SU-DHL-6 (cell line): ENCODE results near the gene PARL.

Experiments used
- H2AFZ ChIP-seq: fragments of 200-600 bp; sonication (generic); 2 replicates; pipeline ENCODE4 v1.6.1; 2014; ENCODE audit warnings: low read depth, mild to moderate bottlenecking, moderate library complexity, mixed read lengths, antibody characterized with exemption, low read length; ENCODE audit not compliant: severe bottlenecking
- H3F3A ChIP-seq: fragments of 200-600 bp; shearing (Covaris generic); 2 replicates; pipeline ENCODE4 v1.6.0; 2016; ENCODE audit warnings: antibody characterized with exemption, mild to moderate bottlenecking; ENCODE audit not compliant: insufficient read depth
- H3K27ac ChIP-seq: fragments of 200-600 bp; sonication (generic); 2 replicates; pipeline ENCODE4 v1.5.1; 2016; ENCODE audit warnings: low read depth, mild to moderate bottlenecking, low read length, moderate library complexity, mixed read lengths
- H3K27me3 ChIP-seq: fragments of 200-600 bp; sonication (generic), shearing (Covaris generic); 2 replicates; pipeline ENCODE4 v1.6.0; 2014; ENCODE audit warnings: mild to moderate bottlenecking, low read length
- H3K36me3 ChIP-seq: fragments of 200-600 bp; sonication (generic); 2 replicates; pipeline ENCODE4 v1.6.1; 2014; ENCODE audit warnings: mild to moderate bottlenecking, low read length, mixed read lengths
- H3K4me2 ChIP-seq: fragments of 300-600, 200-600 bp; shearing (Covaris generic), sonication (generic); 2 replicates; pipeline ENCODE4 v1.6.0; 2014; ENCODE audit warnings: low read length, low read depth, mild to moderate bottlenecking; ENCODE audit not compliant: poor library complexity, severe bottlenecking
- H3K4me3 ChIP-seq: fragments of 200-600 bp; sonication (generic); 2 replicates; pipeline ENCODE4 v1.5.1; 2014; ENCODE audit warnings: antibody characterized with exemption, low read length, mild to moderate bottlenecking, mixed read lengths; ENCODE audit not compliant: insufficient read depth, poor library complexity, severe bottlenecking
- H3K79me2 ChIP-seq: fragments of 200-600 bp; sonication (generic); 2 replicates; pipeline ENCODE4 v1.6.1; 2014; ENCODE audit warnings: mild to moderate bottlenecking, low read length, moderate library complexity; ENCODE audit not compliant: insufficient read depth
- H3K9ac ChIP-seq: fragments of 200-600 bp; sonication (generic); 2 replicates; pipeline ENCODE4 v1.7.0; 2014; ENCODE audit warnings: mild to moderate bottlenecking, low read length
- H3K9me2 ChIP-seq: fragments of 200-600 bp; sonication (generic); replicated peaks from 2 replicates; pipeline ENCODE4 v1.6.1; 2014; ENCODE audit warnings: low read length; ENCODE audit not compliant: insufficient read depth
- H3K9me3 ChIP-seq: fragments of 200-600 bp; sonication (generic); 2 replicates; pipeline ENCODE4 v1.6.1; 2014; ENCODE audit warnings: low read length, mixed read lengths; ENCODE audit not compliant: insufficient read depth
- H4K20me1 ChIP-seq: fragments of 200-600 bp; sonication (generic); 2 replicates; pipeline ENCODE4 v1.6.1; 2014; ENCODE audit warnings: low read depth, mild to moderate bottlenecking, antibody characterized with exemption, low read length, moderate library complexity, mixed read lengths
- CTCF ChIP-seq: fragments of 200-600 bp; sonication (generic); IDR thresholded peaks from one replicate; pipeline ENCODE4 v1.5.1; 2017; ENCODE audit warnings: antibody characterized with exemption, mild to moderate bottlenecking, low read length, moderate library complexity; ENCODE audit not compliant: insufficient read depth, poor library complexity, severe bottlenecking
- EZH2phosphoT487 ChIP-seq: fragments of 200-600 bp; sonication (generic), shearing (Covaris generic); conservative IDR thresholded peaks from 2 replicates; pipeline ENCODE4 v1.6.1; 2018; ENCODE audit warnings: mild to moderate bottlenecking, antibody characterized with exemption, low read length, moderate library complexity, mixed read lengths

The PARL gene

GRCh38 chr3:183875411-183875810, 9.3 kb downstream of the PARL start:
- Histone ChIP-seq H3K9me3 (no peaks in the 10 kb centered on the region), H3K79me2 (peaks cover 78% of the 10 kb centered on the region), H3K36me3 (no peaks in the 10 kb centered on the region), H3F3A (no peaks in the 10 kb centered on the region), H2AFZ (no peak overlapping the region), H3K9ac (no peak overlapping the region), H3K4me2 (no peak overlapping the region), H3K9me2 (no peaks in the 10 kb centered on the region), H3K4me3 (no peak overlapping the region), H3K27ac (no peak overlapping the region), H4K20me1 (no peaks in the 10 kb centered on the region), H3K27me3 (no peaks in the 10 kb centered on the region)
- TF ChIP-seq CTCF (no peak), EZH2phosphoT487 (no peak)

GRCh38 chr3:183873914-183874313, 10.8 kb downstream of the PARL start:
- Histone ChIP-seq H3K4me3 (no peak overlapping the region), H3K9me2 (no peaks in the 10 kb centered on the region), H3K9me3 (no peaks in the 10 kb centered on the region), H3K79me2 (peaks cover 80% of the 10 kb centered on the region), H3K27me3 (no peaks in the 10 kb centered on the region), H2AFZ (no peak overlapping the region), H3K27ac (no peak overlapping the region), H3K9ac (no peak overlapping the region), H3F3A (no peaks in the 10 kb centered on the region), H3K4me2 (no peak overlapping the region), H3K36me3 (no peaks in the 10 kb centered on the region), H4K20me1 (no peaks in the 10 kb centered on the region)
- TF ChIP-seq CTCF (no peak), EZH2phosphoT487 (no peak)

- Histone ChIP-seq H4K20me1 (no peaks in the 10 kb centered on the region), H3K9me3 (no peaks in the 10 kb centered on the region), H3K4me3 (no peak overlapping the region)
Observed at GRCh38 chr3:183871541-183871940, 13.1 kb downstream of the PARL start.

More at GRCh38 chr3:183871541-183871940, 13.1 kb downstream of the PARL start:
- no peak overlapping the region for H2AFZ ChIP-seq
- no peaks in the 10 kb centered on the region for H3F3A ChIP-seq
- H3K36me3 ChIP-seq, result no peaks in the 10 kb centered on the region
- TF ChIP-seq CTCF (no peak), EZH2phosphoT487 (no peak)
- H3K4me2 ChIP-seq, result no peak overlapping the region
- H3K27me3 ChIP-seq, result no peaks in the 10 kb centered on the region
- H3K27ac ChIP-seq, result no peak overlapping the region
- H3K9me2 ChIP-seq, result no peaks in the 10 kb centered on the region
- peaks cover 65% of the 10 kb centered on the region for H3K79me2 ChIP-seq
- H3K9ac ChIP-seq, result no peak overlapping the region
